Sigmoid colon (tissue), 4 donors: Measurements from ENCODE around the gene ARSG.

Experiments
- EP300 ChIP-seq, 4 donors: sonication (generic); formaldehyde crosslinking; IDR thresholded peaks; one replicate each; pipeline ENCODE4 v1.6.1; 2017; ENCODE audit warnings: antibody characterized with exemption in 4 of 4
- POLR2A ChIP-seq, 2 donors: fragments of 450-650 bp; IDR thresholded peaks; one replicate each; pipeline ENCODE4 v1.6.1; 2016; ENCODE audit warnings: antibody characterized with exemption in 2 of 2, mild to moderate bottlenecking in 2 of 2, moderate library complexity in 2 of 2
- POLR2AphosphoS5 ChIP-seq, 4 donors: sonication (generic); formaldehyde crosslinking; IDR thresholded peaks; one replicate each; pipeline ENCODE4 v1.6.1; 2017; ENCODE audit warnings: antibody characterized with exemption in 4 of 4
- TF ChIP-seq, protein P1 (sequence below), 4 experiments: fragments of 450-650 bp in 3 of 4; fragments of 200-600 bp in 1 of 4; IDR thresholded peaks; one replicate each; pipeline ENCODE4 v1.5.1; 2016 to 2019; ENCODE audit warnings: antibody characterized with exemption in 4 of 4, mild to moderate bottlenecking in 3 of 4, moderate library complexity in 2 of 4

- TF ChIP-seq, protein P1, sequence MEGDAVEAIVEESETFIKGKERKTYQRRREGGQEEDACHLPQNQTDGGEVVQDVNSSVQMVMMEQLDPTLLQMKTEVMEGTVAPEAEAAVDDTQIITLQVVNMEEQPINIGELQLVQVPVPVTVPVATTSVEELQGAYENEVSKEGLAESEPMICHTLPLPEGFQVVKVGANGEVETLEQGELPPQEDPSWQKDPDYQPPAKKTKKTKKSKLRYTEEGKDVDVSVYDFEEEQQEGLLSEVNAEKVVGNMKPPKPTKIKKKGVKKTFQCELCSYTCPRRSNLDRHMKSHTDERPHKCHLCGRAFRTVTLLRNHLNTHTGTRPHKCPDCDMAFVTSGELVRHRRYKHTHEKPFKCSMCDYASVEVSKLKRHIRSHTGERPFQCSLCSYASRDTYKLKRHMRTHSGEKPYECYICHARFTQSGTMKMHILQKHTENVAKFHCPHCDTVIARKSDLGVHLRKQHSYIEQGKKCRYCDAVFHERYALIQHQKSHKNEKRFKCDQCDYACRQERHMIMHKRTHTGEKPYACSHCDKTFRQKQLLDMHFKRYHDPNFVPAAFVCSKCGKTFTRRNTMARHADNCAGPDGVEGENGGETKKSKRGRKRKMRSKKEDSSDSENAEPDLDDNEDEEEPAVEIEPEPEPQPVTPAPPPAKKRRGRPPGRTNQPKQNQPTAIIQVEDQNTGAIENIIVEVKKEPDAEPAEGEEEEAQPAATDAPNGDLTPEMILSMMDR (IDR thresholded peaks at IDR 0.05) = no peak
- TF ChIP-seq POLR2AphosphoS5 (IDR thresholded peaks at IDR 0.05) (no peak), POLR2A (IDR thresholded peaks at IDR 0.05) (no peak), EP300 (IDR thresholded peaks at IDR 0.05) (no peak)
These were observed 161.5 kb downstream of the ARSG start for GRCh38 chr17:68452724-68453290.
